HEK293T (cell line): ENCODE data around the gene SNRNP35.

Experiments
- CTBP1 ChIP-seq: fragments of 450-650 bp; IDR thresholded peaks from 2 replicates; pipeline ENCODE4 v1.6.1; 2016; ENCODE audit warnings: borderline replicate concordance
- ELF4 ChIP-seq: fragments of 450-650 bp; IDR thresholded peaks from 2 replicates; pipeline ENCODE4 v1.6.1; 2017; ENCODE audit warnings: antibody characterized with exemption
- FOXM1 ChIP-seq: fragments of 450-650 bp; IDR thresholded peaks from 2 replicates; pipeline ENCODE4 v1.6.1; 2017; ENCODE audit warnings: mild to moderate bottlenecking, borderline replicate concordance
- L3MBTL2 ChIP-seq: fragments of 450-650 bp; conservative IDR thresholded peaks from 2 replicates; pipeline ENCODE4 v1.6.1; 2016; ENCODE audit warnings: mild to moderate bottlenecking
- LEF1 ChIP-seq: fragments of 450-650 bp; IDR thresholded peaks from 2 replicates; pipeline ENCODE4 v1.6.1; 2017; ENCODE audit warnings: mild to moderate bottlenecking, borderline replicate concordance
- NFRKB ChIP-seq: fragments of 450-650 bp; IDR thresholded peaks from 2 replicates; pipeline ENCODE4 v1.6.1; 2016; ENCODE audit warnings: mild to moderate bottlenecking, moderate library complexity
- SP1 ChIP-seq: fragments of 450-650 bp; IDR thresholded peaks from 2 replicates; pipeline ENCODE4 v1.6.1; 2017
- TARDBP ChIP-seq: fragments of 450-650 bp; IDR thresholded peaks from 2 replicates; pipeline ENCODE4 v1.6.1; 2016

GRCh38 chr12:123474485-123475245, 16.7 kb downstream of the SNRNP35 start:
- TF ChIP-seq SP1 (no peak), NFRKB (no peak), ELF4 (no peak), LEF1 (no peak), CTBP1 (no peak), FOXM1 (no peak), L3MBTL2 (no peak), TARDBP (no peak)
